ENCODE data around the gene LAG3.
A peak's percentile ranks its signal among the peaks of the same experiment; 100 is the strongest.

LAG3 gene

GRCh38 chr12:6752921-6753771, 19.2 kb upstream of the LAG3 start, which contains the start of gene MLF2:
MLF2 (minus strand) TSS chr12:6753141; CDS start chr12:6752334, 807 bp downstream.
- Histone ChIP-seq H3K79me1 (replicated peaks; ENCODE audit: low read length, poor library complexity, severe bottlenecking) (peaks cover 19% of the 10 kb centered on the region), H3K4me3 (ENCODE audit: insufficient read depth in 1 of 2, low read depth in 1 of 2, low read length in 2 of 2) (peak within 1 kb of the TSS; percentile 89 to 92), H3K4me1 (ENCODE audit: control insufficient read depth, insufficient read depth, low read depth, low read length) (peaks cover 8% of the 10 kb centered on the region), H3K36me3 (ENCODE audit: control insufficient read depth in 1 of 2, insufficient read depth in 2 of 2, low read depth in 1 of 2, low read length in 2 of 2) (peaks cover 33 to 39% of the 10 kb centered on the region in 2 experiments), H4K91ac (ENCODE audit: low read length) (peak within 1 kb of the TSS; percentile 99), H2AFZ (ENCODE audit: low read depth, low read length) (no peak within 1 kb of the TSS), H3K9ac (ENCODE audit: low read length) (peak within 1 kb of the TSS; percentile 98), H4K8ac (ENCODE audit: low read length) (peak within 1 kb of the TSS; percentile 97), H2BK15ac (ENCODE audit: low read depth, poor library complexity, severe bottlenecking) (peak within 1 kb of the TSS; percentile 95), H2BK12ac (ENCODE audit: low read length in 2 of 2) (peak within 1 kb of the TSS in 1 of 2 experiments; percentile 88), H3K4me2 (ENCODE audit: low read length, poor library complexity, severe bottlenecking) (peak within 1 kb of the TSS; percentile 93), H3K9me3 (ENCODE audit: control insufficient read depth, low read length) (no peaks in the 10 kb centered on the region), H3K27me3 (ENCODE audit: control insufficient read depth in 1 of 2, insufficient read depth in 1 of 2, low read length in 2 of 2) (no peaks in the 10 kb centered on the region), H3K4ac (ENCODE audit: low read depth in 1 of 2, low read length in 2 of 2) (peak within 1 kb of the TSS; percentile 92 to 99), H3K14ac (ENCODE audit: low read length in 2 of 2) (peak within 1 kb of the TSS in 1 of 2 experiments; percentile 96), H3K23ac (ENCODE audit: low read length in 2 of 2) (peak within 1 kb of the TSS; percentile 41 to 62), H3K27ac (ENCODE audit: low read length, poor library complexity, severe bottlenecking) (peak within 1 kb of the TSS; percentile 99), H2BK120ac (ENCODE audit: low read depth, low read length) (peak within 1 kb of the TSS; percentile 93), H3K18ac (ENCODE audit: low read depth in 1 of 2, low read length in 2 of 2) (peak within 1 kb of the TSS; percentile 97 to 99), H2AK5ac (ENCODE audit: low read length, severe bottlenecking) (peak within 1 kb of the TSS; percentile 91), H2BK5ac (ENCODE audit: low read depth, low read length, poor library complexity, severe bottlenecking) (peak within 1 kb of the TSS; percentile 99)
- peak; percentile 99 for DNase-seq
- WGBS = under 1% methylated on average over 61 of the region's 62 CpGs

GRCh38 chr12:6753772-6754356, 18.5 kb upstream of the LAG3 start:
- Histone ChIP-seq H4K8ac (ENCODE audit: low read length) (no peak overlapping the region), H3K23ac (ENCODE audit: low read length in 2 of 2) (no peak overlapping the region), H3K4me3 (ENCODE audit: insufficient read depth in 1 of 2, low read depth in 1 of 2, low read length in 2 of 2) (no peak overlapping the region), H4K91ac (ENCODE audit: low read length) (no peak overlapping the region), H3K14ac (ENCODE audit: low read length in 2 of 2) (no peak overlapping the region), H3K36me3 (ENCODE audit: control insufficient read depth in 1 of 2, insufficient read depth in 2 of 2, low read depth in 1 of 2, low read length in 2 of 2) (peaks cover 27 to 32% of the 10 kb centered on the region in 2 experiments), H3K4ac (ENCODE audit: low read depth in 1 of 2, low read length in 2 of 2) (peak overlapping the region in 1 of 2 experiments; percentile 47), H2BK15ac (ENCODE audit: low read depth, poor library complexity, severe bottlenecking) (no peak overlapping the region), H3K9me3 (ENCODE audit: control insufficient read depth, low read length) (no peaks in the 10 kb centered on the region), H3K79me1 (replicated peaks; ENCODE audit: low read length, poor library complexity, severe bottlenecking) (peaks cover 14% of the 10 kb centered on the region), H3K4me2 (ENCODE audit: low read length, poor library complexity, severe bottlenecking) (no peak overlapping the region), H2AK5ac (ENCODE audit: low read length, severe bottlenecking) (peak overlapping the region; percentile 91), H2AFZ (ENCODE audit: low read depth, low read length) (no peak overlapping the region), H3K9ac (ENCODE audit: low read length) (peak overlapping the region; percentile 66), H2BK120ac (ENCODE audit: low read depth, low read length) (no peak overlapping the region), H3K27me3 (ENCODE audit: control insufficient read depth in 1 of 2, insufficient read depth in 1 of 2, low read length in 2 of 2) (no peaks in the 10 kb centered on the region), H2BK5ac (ENCODE audit: low read depth, low read length, poor library complexity, severe bottlenecking) (no peak overlapping the region), H3K4me1 (ENCODE audit: control insufficient read depth, insufficient read depth, low read depth, low read length) (peaks cover 8% of the 10 kb centered on the region), H3K18ac (ENCODE audit: low read depth in 1 of 2, low read length in 2 of 2) (no peak overlapping the region), H3K27ac (ENCODE audit: low read length, poor library complexity, severe bottlenecking) (no peak overlapping the region), H2BK12ac (ENCODE audit: low read length in 2 of 2) (no peak overlapping the region)
- 0% methylated on average over 1 of the region's 7 CpGs for WGBS
- DNase-seq = no peak

GRCh38 chr12:6754411-6754810, 17.9 kb upstream of the LAG3 start:
- Histone ChIP-seq H3K14ac (ENCODE audit: low read length in 2 of 2) (no peak overlapping the region), H2BK15ac (ENCODE audit: low read depth, poor library complexity, severe bottlenecking) (no peak overlapping the region), H2BK5ac (ENCODE audit: low read depth, low read length, poor library complexity, severe bottlenecking) (no peak overlapping the region), H2AFZ (ENCODE audit: low read depth, low read length) (no peak overlapping the region), H3K9ac (ENCODE audit: low read length) (no peak overlapping the region), H3K79me1 (replicated peaks; ENCODE audit: low read length, poor library complexity, severe bottlenecking) (peaks cover 10% of the 10 kb centered on the region), H4K8ac (ENCODE audit: low read length) (no peak overlapping the region), H3K4ac (ENCODE audit: low read depth in 1 of 2, low read length in 2 of 2) (no peak overlapping the region), H3K4me3 (ENCODE audit: insufficient read depth in 1 of 2, low read depth in 1 of 2, low read length in 2 of 2) (no peak overlapping the region), H2AK5ac (ENCODE audit: low read length, severe bottlenecking) (no peak overlapping the region), H3K18ac (ENCODE audit: low read depth in 1 of 2, low read length in 2 of 2) (no peak overlapping the region), H3K4me1 (ENCODE audit: control insufficient read depth, insufficient read depth, low read depth, low read length) (peaks cover 8% of the 10 kb centered on the region), H2BK12ac (ENCODE audit: low read length in 2 of 2) (no peak overlapping the region), H3K36me3 (ENCODE audit: control insufficient read depth in 1 of 2, insufficient read depth in 2 of 2, low read depth in 1 of 2, low read length in 2 of 2) (peaks cover 21 to 26% of the 10 kb centered on the region in 2 experiments), H2BK120ac (ENCODE audit: low read depth, low read length) (no peak overlapping the region), H3K9me3 (ENCODE audit: control insufficient read depth, low read length) (no peaks in the 10 kb centered on the region), H3K27me3 (ENCODE audit: control insufficient read depth in 1 of 2, insufficient read depth in 1 of 2, low read length in 2 of 2) (no peaks in the 10 kb centered on the region), H3K23ac (ENCODE audit: low read length in 2 of 2) (no peak overlapping the region), H4K91ac (ENCODE audit: low read length) (no peak overlapping the region), H3K4me2 (ENCODE audit: low read length, poor library complexity, severe bottlenecking) (no peak overlapping the region), H3K27ac (ENCODE audit: low read length, poor library complexity, severe bottlenecking) (no peak overlapping the region)
- DNase-seq = no peak
- WGBS = 94% methylated on average over 2 of the region's 2 CpGs

- 85% methylated on average over 7 of the region's 8 CpGs for WGBS
- Histone ChIP-seq H2BK120ac (ENCODE audit: low read depth, low read length) (no peak overlapping the region), H3K79me1 (replicated peaks; ENCODE audit: low read length, poor library complexity, severe bottlenecking) (no peaks in the 10 kb centered on the region), H3K18ac (ENCODE audit: low read depth in 1 of 2, low read length in 2 of 2) (no peak overlapping the region), H3K4me1 (ENCODE audit: control insufficient read depth, insufficient read depth, low read depth, low read length) (peaks cover 4% of the 10 kb centered on the region), H3K23ac (ENCODE audit: low read length in 2 of 2) (no peak overlapping the region), H2BK15ac (ENCODE audit: low read depth, poor library complexity, severe bottlenecking) (no peak overlapping the region), H3K14ac (ENCODE audit: low read length in 2 of 2) (no peak overlapping the region), H3K4ac (ENCODE audit: low read depth in 1 of 2, low read length in 2 of 2) (no peak overlapping the region), H2AK5ac (ENCODE audit: low read length, severe bottlenecking) (no peak overlapping the region), H4K8ac (ENCODE audit: low read length) (no peak overlapping the region), H4K91ac (ENCODE audit: low read length) (no peak overlapping the region), H3K9me3 (ENCODE audit: control insufficient read depth, low read length) (no peaks in the 10 kb centered on the region), H3K4me3 (ENCODE audit: insufficient read depth in 1 of 2, low read depth in 1 of 2, low read length in 2 of 2) (no peak overlapping the region), H3K36me3 (ENCODE audit: control insufficient read depth in 1 of 2, insufficient read depth in 2 of 2, low read depth in 1 of 2, low read length in 2 of 2) (no peaks in the 10 kb centered on the region), H3K4me2 (ENCODE audit: low read length, poor library complexity, severe bottlenecking) (no peak overlapping the region), H3K9ac (ENCODE audit: low read length) (no peak overlapping the region), H3K27me3 (ENCODE audit: control insufficient read depth in 1 of 2, insufficient read depth in 1 of 2, low read length in 2 of 2) (no peaks in the 10 kb centered on the region), H2BK12ac (ENCODE audit: low read length in 2 of 2) (no peak overlapping the region), H2BK5ac (ENCODE audit: low read depth, low read length, poor library complexity, severe bottlenecking) (no peak overlapping the region), H3K27ac (ENCODE audit: low read length, poor library complexity, severe bottlenecking) (no peak overlapping the region), H2AFZ (ENCODE audit: low read depth, low read length) (no peak overlapping the region)
- DNase-seq = no peak
Measured at GRCh38 chr12:6757028-6757690, 15.2 kb upstream of the LAG3 start.
